HG03460 (cell line): ENCODE measurements around the gene URI1.
A peak's percentile ranks its signal among the peaks of the same experiment; 100 is the strongest.
"Not testable (repeated sequence)": the region's sequence is repeated elsewhere in the genome, so short reads cannot be mapped to it uniquely, and the experiment has no call there.

Experiments used
- ATAC-seq: cut with Tn5 transposase; IDR thresholded peaks from one replicate; pipeline ENCODE4 v1.9.1; 2021; ENCODE audit not compliant: unreplicated experiment

URI1 gene

GRCh38 chr19:29940971-29941585, 961 bp upstream of the URI1 start:
- no peak for ATAC-seq

DNA sequence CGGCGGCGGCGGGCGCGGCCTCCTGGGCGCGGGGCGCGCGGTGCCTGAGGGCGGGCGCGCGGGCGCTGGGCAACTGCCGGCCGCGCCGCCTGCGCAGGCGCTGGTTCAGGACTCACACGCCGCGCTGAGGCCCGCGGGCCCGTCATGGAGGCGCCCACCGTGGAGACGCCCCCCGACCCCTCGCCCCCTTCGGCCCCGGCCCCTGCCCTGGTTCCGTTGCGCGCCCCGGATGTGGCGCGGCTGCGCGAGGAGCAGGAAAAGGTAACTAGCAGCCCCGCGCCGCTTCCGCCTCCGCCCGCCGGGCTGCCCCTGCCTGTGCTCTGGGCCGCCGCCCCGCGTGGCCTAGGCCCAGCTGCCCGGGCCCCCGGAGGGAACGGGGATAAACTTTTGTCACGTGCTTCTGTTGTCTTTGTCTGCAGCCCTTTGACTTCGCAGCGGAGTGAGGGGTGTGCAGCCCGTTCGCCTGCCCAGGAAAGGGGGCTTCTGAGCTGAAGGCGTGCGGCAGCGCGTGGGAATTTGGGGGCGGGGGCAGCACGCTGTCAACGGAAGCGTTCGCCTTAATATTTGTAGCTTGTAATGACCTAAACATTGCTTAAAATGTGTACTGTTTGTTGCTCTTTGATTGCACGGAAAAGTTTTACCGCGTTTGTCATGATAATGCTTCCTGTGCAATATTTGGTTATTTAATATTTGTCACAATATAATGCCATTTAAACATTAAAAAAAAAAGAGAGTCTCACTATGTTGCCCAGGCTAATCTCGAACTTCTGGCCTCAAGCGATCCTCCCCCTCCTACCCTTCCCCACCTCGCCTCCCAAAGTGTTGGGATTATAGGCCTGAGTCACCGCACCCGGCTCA, 594 bp downstream of the URI1 start:
- peak; percentile 70 for ATAC-seq

DNA sequence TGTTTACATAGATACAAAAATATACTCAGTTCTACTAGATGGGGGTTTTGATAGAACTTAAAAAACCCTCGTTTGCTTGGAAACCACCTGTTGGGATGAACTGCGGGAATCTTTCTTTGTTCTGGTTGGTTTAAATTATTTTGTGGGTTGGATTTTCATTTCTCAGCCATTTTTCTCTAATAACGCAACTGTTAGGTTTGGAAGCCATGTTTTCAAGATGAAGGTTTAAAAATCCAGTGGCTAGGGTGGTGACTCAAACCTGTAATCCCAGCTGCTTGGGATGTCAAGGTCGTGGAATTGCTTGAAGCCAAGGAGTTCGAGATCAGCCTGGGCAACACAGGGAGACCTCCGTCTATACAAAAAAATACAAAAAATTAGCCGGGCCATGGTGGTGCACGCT, 1.6 kb downstream of the URI1 start:
- no peak for ATAC-seq

DNA sequence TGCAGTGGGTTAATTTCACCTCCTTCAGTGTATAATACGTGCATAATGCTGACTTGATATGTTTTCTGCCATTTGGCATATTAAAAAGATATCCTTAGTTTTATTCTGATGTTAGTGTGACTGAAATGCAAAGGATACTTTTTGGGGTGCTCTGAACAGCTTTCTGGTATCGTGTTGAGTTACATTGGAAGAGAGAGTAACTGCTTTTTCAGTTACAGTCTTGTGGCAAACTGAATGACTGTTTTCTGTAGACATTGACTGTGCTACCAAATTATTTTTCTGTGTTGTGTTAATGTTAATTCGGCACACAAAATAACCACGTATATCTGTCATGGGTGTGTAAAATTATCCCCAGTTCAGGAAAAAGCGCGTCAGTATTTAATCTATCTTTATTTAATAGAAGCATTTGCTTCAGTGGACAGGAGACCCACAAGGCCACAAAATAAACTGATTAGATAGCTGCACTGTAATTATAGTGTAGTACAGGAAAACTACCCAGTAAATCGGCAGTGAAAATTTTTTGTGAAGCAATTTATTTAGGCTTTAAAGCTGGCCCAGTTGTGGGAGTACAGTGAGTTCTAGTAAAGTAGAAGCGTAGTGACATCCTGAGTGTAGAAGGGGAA, 2.5 kb downstream of the URI1 start:
- ATAC-seq, result no peak

- no peak for ATAC-seq
These were observed 3.0 kb downstream of the URI1 start for GRCh38 chr19:29945017-29945416.

- no peak for ATAC-seq
These were observed 3.4 kb downstream of the URI1 start for GRCh38 chr19:29945433-29945832.

DNA sequence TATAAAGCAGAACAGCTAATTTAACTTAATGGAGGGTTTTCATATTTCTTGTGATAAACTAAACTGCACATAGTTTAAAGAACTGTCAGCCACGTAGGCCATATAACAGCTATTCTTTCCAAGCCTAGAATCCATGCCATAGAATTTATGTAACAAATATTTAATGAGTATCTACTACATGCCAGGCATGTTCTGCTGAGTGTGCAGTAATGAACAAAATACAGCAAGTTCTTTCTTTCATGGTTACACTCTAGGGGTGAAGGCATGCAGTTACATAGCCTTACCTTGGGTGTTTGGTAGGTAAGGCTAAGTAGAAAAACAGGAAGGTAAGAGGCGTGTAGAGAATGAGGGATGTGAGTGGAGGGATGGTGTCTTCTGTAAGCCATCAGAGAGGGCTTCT, 4.6 kb downstream of the URI1 start:
- no peak for ATAC-seq

- ATAC-seq, result no peak
These were observed 5.8 kb downstream of the URI1 start for GRCh38 chr19:29947871-29948270.

- ATAC-seq, result not testable (repeated sequence)
These were observed 6.9 kb downstream of the URI1 start for GRCh38 chr19:29948759-29949470.

GRCh38 chr19:29952177-29952576, 10.1 kb downstream of the URI1 start:
- no peak for ATAC-seq

- no peak for ATAC-seq
These were observed 10.6 kb downstream of the URI1 start for GRCh38 chr19:29952646-29953045.

- no peak for ATAC-seq
These were observed 11.6 kb downstream of the URI1 start for GRCh38 chr19:29953352-29954247.

- no peak for ATAC-seq
These were observed 14.8 kb downstream of the URI1 start for GRCh38 chr19:29956855-29957254.

GRCh38 chr19:29961311-29961710, 19.3 kb downstream of the URI1 start:
- ATAC-seq, result no peak

- no peak for ATAC-seq
These were observed 20.8 kb downstream of the URI1 start for GRCh38 chr19:29962793-29963192.

DNA sequence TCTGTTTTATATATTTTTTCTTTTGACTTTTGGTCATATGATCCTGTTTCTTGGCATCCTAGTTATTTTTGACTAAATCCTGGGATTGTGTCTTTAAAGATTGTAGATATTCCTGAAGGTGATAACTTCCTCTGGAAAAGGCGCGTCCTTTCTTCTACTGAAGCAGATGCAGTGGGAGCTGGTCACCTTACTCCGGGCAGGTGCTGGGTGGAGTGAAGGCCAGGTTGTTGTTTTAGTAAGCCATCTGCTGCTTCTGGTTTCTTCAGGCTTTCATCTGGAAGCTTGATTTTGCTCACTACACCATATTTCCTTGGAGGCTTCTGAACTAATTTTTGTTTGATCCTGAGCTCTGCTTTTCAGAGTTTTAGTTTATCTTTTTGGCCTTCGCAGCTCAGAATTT, 21.5 kb downstream of the URI1 start:
- ATAC-seq, result no peak

DNA sequence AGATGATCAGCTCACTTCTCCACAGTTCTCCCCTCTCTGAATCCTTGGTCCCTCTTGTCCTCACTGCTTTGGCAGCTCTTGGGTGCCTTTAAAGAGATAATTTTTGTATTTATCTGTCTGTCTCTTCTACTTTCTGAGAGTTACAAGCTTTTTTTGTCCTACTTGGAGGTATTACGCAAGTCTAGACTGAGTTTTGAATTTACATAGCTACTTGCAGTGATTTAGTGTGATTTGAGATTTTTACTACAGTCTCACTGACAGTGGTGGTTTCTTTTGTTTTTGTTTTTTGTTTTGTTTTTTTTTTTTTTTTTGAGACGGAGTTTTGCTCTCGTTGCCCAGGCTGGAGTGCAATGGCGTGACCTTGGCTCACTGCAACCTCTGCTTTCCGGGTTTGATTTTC, 22.1 kb downstream of the URI1 start:
- no peak for ATAC-seq

DNA sequence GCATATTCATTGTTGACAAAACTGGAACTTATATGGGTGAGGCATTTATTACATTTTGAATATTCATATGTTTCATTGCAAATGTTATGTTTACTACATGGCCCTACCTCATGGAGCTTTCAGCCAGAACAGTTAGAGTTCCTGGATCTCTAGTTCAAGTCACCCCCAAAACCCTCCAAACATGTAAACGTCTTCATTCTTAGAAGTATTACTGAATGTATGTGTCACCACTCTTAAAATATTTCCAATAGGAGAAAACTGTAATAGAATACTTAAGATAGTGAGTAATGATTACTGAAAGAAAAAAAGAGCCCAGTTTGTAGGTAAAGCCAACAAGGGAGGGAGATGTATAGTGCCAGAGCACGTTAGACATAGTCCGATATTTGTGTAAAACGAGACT, 23.5 kb downstream of the URI1 start:
- ATAC-seq, result no peak

- ATAC-seq, result not testable (repeated sequence)
These were observed 24.1 kb downstream of the URI1 start for GRCh38 chr19:29966142-29966541.

- peak; percentile 47 for ATAC-seq
These were observed 24.7 kb downstream of the URI1 start for GRCh38 chr19:29966588-29967249.
